NCI-H446 treated with DMSO at 0.1 percent for 48 hours (cell line): ENCODE results near the gene SEPTIN5.

ENCODE experiments used
- DNase-seq: peaks from one replicate; lab custom pipeline; 2025; lab: John Stamatoyannopoulos, UW

Gene SEPTIN5

GRCh38 chr22:19749876-19750275 is 35.6 kb downstream of the SEPTIN5 start:
- no peak for DNase-seq

GRCh38 chr22:19750507-19751490 is 36.5 kb downstream of the SEPTIN5 start:
- no peak for DNase-seq

- DNase-seq, result no peak
These were observed 37.4 kb downstream of the SEPTIN5 start for GRCh38 chr22:19751497-19752245.

GRCh38 chr22:19753090-19753842 is 39.0 kb downstream of the SEPTIN5 start:
- DNase-seq, result no peak

- no peak for DNase-seq
These were observed 39.8 kb downstream of the SEPTIN5 start for GRCh38 chr22:19753996-19754700.

- no peak for DNase-seq
These were observed 40.4 kb downstream of the SEPTIN5 start for GRCh38 chr22:19754701-19755144.

- DNase-seq, result no peak
These were observed 40.9 kb downstream of the SEPTIN5 start for GRCh38 chr22:19755145-19755710.

GRCh38 chr22:19755722-19756287 is 41.5 kb downstream of the SEPTIN5 start:
- no peak for DNase-seq

- DNase-seq, result no peak
These were observed 42.2 kb downstream of the SEPTIN5 start for GRCh38 chr22:19756288-19757128.

GRCh38 chr22:19757140-19757984 is 43.1 kb downstream of the SEPTIN5 start:
- DNase-seq, result no peak

- DNase-seq, result no peak
These were observed 43.9 kb downstream of the SEPTIN5 start for GRCh38 chr22:19757985-19758895.

- no peak for DNase-seq
These were observed 44.7 kb downstream of the SEPTIN5 start for GRCh38 chr22:19758896-19759426.

- no peak for DNase-seq
These were observed 45.2 kb downstream of the SEPTIN5 start for GRCh38 chr22:19759427-19760057.

- DNase-seq, result no peak
These were observed 46.0 kb downstream of the SEPTIN5 start, which contains the start of gene TBX1 for GRCh38 chr22:19760058-19760950. Gene TBX1 (plus strand): TSS chr22:19760778. CDS start chr22:19760844, 66 bp downstream.

- no peak for DNase-seq
These were observed 46.8 kb downstream of the SEPTIN5 start for GRCh38 chr22:19760951-19761724.
